ENCODE measurements around the gene SPACA6. TPM values are rescaled to one million over a fixed set of nuclear protein-coding genes. Genes with fewer than 3 reads are reported as not detected.

The SPACA6 gene
- total and polyA plus RNA-seq, 9 of the 15 experiments (the other 6 are each of a cell fraction or from before 2014, with no cell fraction given) = 1.3 to 17.3 (median 6.2) TPM

GRCh38 chr19:51660975-51661600 is 32.0 kb upstream of the SPACA6 start (continued):
- TF ChIP-seq DACH1 (IDR thresholded peaks at IDR 0.05; ENCODE audit: partially characterized antibody) (no peak), ARHGAP35 (IDR thresholded peaks at IDR 0.05; ENCODE audit: partially characterized antibody) (no peak), JUND (IDR thresholded peaks at IDR 0.05; ENCODE audit: borderline replicate concordance, low read depth, low read length) (no peak), JUND (tag; IDR thresholded peaks at IDR 0.05; ENCODE audit: borderline replicate concordance, low read depth, low read length) (no peak; the same call in 2 of the 3 replicates), ZBTB11 (CRISPR knock-in tag; IDR thresholded peaks at IDR 0.05) (no peak), ZSCAN32 (CRISPR knock-in tag; IDR thresholded peaks at IDR 0.05) (no peak), REST (IDR thresholded peaks at IDR 0.05; ENCODE audit: borderline replicate concordance) (peak; percentile 80; the same call in 1 of the 2 replicates), REST (CRISPR knock-in tag; IDR thresholded peaks at IDR 0.05; ENCODE audit: low read depth) (no peak), RBFOX2 (IDR thresholded peaks at IDR 0.05; ENCODE audit: low read depth, low read length) (no peak), RHOXF2B (CRISPR knock-in tag; conservative IDR thresholded peaks at IDR 0.05) (no peak), FOS (IDR thresholded peaks at IDR 0.05; ENCODE audit: extremely low read depth, insufficient read length) (no peak), RAD51 (IDR thresholded peaks at IDR 0.05; ENCODE audit: borderline replicate concordance, low read depth) (no peak), CBX8 (IDR thresholded peaks at IDR 0.05; ENCODE audit: borderline replicate concordance, extremely low read depth, low read depth, low read length, poor library complexity, severe bottlenecking) (no peak), RB1 (IDR thresholded peaks at IDR 0.05; ENCODE audit: low read depth) (0 out of 2 replicates have a peak, but pooled peaks have one; percentile 13), RCOR1 (IDR thresholded peaks at IDR 0.05; ENCODE audit: borderline replicate concordance in 1 of 2, low read depth in 2 of 2, low read length in 2 of 2) (peak in 1 of 2 experiments; percentile 74; a peak in 1 of 4 replicates)
